Uterus (tissue), 2 donors: ENCODE measurements around the gene EEFSEC.

Source experiments
- CTCF ChIP-seq, 4 experiments: fragments of 200-600 bp in 2 of 4; fragments of 450-650 bp in 2 of 4; sonication (generic) in 2 of 4; IDR thresholded peaks; one replicate each; pipeline ENCODE4 v1.5.1; 2016 to 2019; ENCODE audit warnings: antibody characterized with exemption in 4 of 4, mild to moderate bottlenecking in 2 of 4, moderate library complexity in 1 of 4
- POLR2A ChIP-seq, 2 donors: fragments of 450-650 bp; IDR thresholded peaks; one replicate each; pipeline ENCODE4 v1.6.1; 2016; ENCODE audit warnings: antibody characterized with exemption in 2 of 2, mild to moderate bottlenecking in 1 of 2, moderate library complexity in 1 of 2

GRCh38 chr3:128263946-128264345, 110.7 kb downstream of the EEFSEC start:
- no peak for TF ChIP-seq CTCF (IDR thresholded peaks at IDR 0.05)
- TF ChIP-seq POLR2A (IDR thresholded peaks at IDR 0.05), result no peak
